Left renal pelvis (tissue), 4 donors: ENCODE results near the gene NSG1. TPM values are rescaled to one million over a fixed set of nuclear protein-coding genes. Genes with fewer than 3 reads are reported as not detected.
"Not testable (repeated sequence)": the region's sequence is repeated elsewhere in the genome, so short reads cannot be mapped to it uniquely, and the experiment has no call there.

ENCODE experiments used
- DNase-seq, 4 donors: peaks; one replicate each; pipeline ENCODE4 v3.0.0-alpha.2; 2013; ENCODE audit warnings: low read depth in 4 of 4, low spot score in 3 of 4
- polyA plus RNA-seq, 4 donors: library from polyadenylated mRNA; unstranded; fragments of 120-200 nt; gene quantifications; one replicate each; pipeline ENCODE4 v1.2.1, GENCODE V29; 2013; ENCODE audit not compliant: insufficient read length in 4 of 4

Gene NSG1
- polyA plus RNA-seq: 1 to 10 TPM; 4.4 to 5.4 (median 4.9) TPM

- DNase-seq: no peak
Measured at GRCh38 chr4:4386736-4387392, at the start of gene NSG1. NSG1 (plus strand) TSS chr4:4387102; CDS start chr4:4387630, 528 bp downstream.

GRCh38 chr4:4338210-4339001, 48.5 kb upstream of the NSG1 start:
- no peak for DNase-seq

- DNase-seq: no peak
Measured at GRCh38 chr4:4339504-4340085, 47.3 kb upstream of the NSG1 start.

GRCh38 chr4:4341861-4342650, 44.8 kb upstream of the NSG1 start:
- DNase-seq: no peak

GRCh38 chr4:4343038-4343437, 43.9 kb upstream of the NSG1 start:
- DNase-seq: no peak

- DNase-seq: no peak
Measured at GRCh38 chr4:4344915-4345527, 41.9 kb upstream of the NSG1 start.

GRCh38 chr4:4347585-4347984, 39.3 kb upstream of the NSG1 start:
- DNase-seq: no peak

GRCh38 chr4:4348585-4348984, 38.3 kb upstream of the NSG1 start:
- DNase-seq: not testable (repeated sequence)

GRCh38 chr4:4349867-4350266, 37.0 kb upstream of the NSG1 start:
- DNase-seq: no peak

GRCh38 chr4:4350909-4351308, 36.0 kb upstream of the NSG1 start:
- DNase-seq: no peak

- DNase-seq: no peak
Measured at GRCh38 chr4:4355302-4355701, 31.6 kb upstream of the NSG1 start.

GRCh38 chr4:4356106-4357041, 30.5 kb upstream of the NSG1 start:
- DNase-seq: no peak

- DNase-seq: no peak
Measured at GRCh38 chr4:4358093-4358854, 28.6 kb upstream of the NSG1 start.

GRCh38 chr4:4361883-4362282, 25.0 kb upstream of the NSG1 start:
- no peak for DNase-seq

- no peak for DNase-seq
Measured at GRCh38 chr4:4362991-4363697, 23.8 kb upstream of the NSG1 start.

GRCh38 chr4:4364061-4364460, 22.8 kb upstream of the NSG1 start:
- DNase-seq: no peak

- DNase-seq: no peak
Measured at GRCh38 chr4:4364486-4365208, 22.3 kb upstream of the NSG1 start.
